ENCODE results near the gene HORMAD2.

Gene HORMAD2

DNA sequence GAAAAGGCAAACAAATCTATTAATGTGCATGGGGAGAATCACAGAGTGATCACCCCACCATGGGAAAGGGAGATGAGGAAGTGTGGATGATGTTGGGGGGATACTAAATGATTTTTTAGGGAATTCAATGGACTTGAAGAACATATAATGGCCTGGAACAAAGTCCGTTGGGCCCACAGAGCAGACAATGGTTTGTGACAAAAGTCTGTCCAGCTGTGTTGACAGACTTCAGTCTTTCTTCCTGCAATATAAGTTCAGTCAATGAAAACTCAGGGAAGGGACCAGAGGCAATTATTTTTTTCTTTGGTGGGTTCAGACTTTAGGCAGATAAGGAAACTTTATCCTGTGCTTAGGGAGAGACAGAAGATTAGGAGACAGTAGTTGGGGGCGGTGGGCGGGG, 18.0 kb upstream of the HORMAD2 start:
- Histone ChIP-seq H3K4me1 (ENCODE audit: insufficient read depth, low read length) (no peaks in the 10 kb centered on the region), H3K27ac (ENCODE audit: low read length) (no peak overlapping the region), H3K79me2 (ENCODE audit: insufficient read depth, low read length) (no peaks in the 10 kb centered on the region), H3K4me2 (ENCODE audit: insufficient read depth, low read length) (no peak overlapping the region), H3K9ac (ENCODE audit: low read depth, low read length) (no peak overlapping the region), H3K9me3 (ENCODE audit: insufficient read depth, low read length, severe bottlenecking) (peaks cover 12% of the 10 kb centered on the region), H4K20me1 (ENCODE audit: insufficient read depth, low read length) (no peaks in the 10 kb centered on the region), H3K4me3 (ENCODE audit: low read depth in 1 of 2, low read length in 2 of 2) (no peak overlapping the region), H3K27me3 (ENCODE audit: insufficient read depth, low read length, poor library complexity) (no peaks in the 10 kb centered on the region), H2AFZ (ENCODE audit: low read depth, low read length) (no peak overlapping the region), H3K36me3 (ENCODE audit: insufficient read depth, low read length) (no peaks in the 10 kb centered on the region)
- ATAC-seq (ENCODE audit: insufficient read depth, low read depth) = no peak
- TF ChIP-seq CTCF (IDR thresholded peaks at IDR 0.05; ENCODE audit: borderline replicate concordance, extremely low read depth, low read length, poor library complexity, severe bottlenecking) (no peak), EZH2 (IDR thresholded peaks at IDR 0.05; ENCODE audit: borderline replicate concordance, low read depth, low read length, severe bottlenecking) (no peak)
- DNase-seq = no peak

DNA sequence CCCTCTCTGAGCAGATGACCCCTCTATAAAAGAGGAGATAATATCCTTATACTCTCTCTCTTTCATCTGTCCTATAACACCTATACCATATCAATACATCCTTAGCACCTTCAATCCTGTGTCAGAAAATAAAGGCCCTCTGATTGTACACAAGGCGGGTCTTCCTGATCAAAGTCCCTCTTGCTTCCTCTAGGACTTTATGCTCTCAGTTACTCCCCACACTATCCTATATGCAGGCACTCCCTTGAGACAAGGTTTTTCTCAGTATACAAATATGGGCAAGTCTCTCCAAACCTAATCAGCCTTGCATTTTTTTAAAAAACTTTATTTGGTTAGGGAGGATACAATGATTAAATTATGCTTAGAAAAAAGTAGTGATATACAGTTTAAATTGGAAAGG, 17.3 kb upstream of the HORMAD2 start:
- ATAC-seq (ENCODE audit: insufficient read depth, low read depth) (no peak), DNase-seq (no peak)
- H3K4me2 ChIP-seq (ENCODE audit: insufficient read depth, low read length) = no peak overlapping the region
- no peaks in the 10 kb centered on the region for H3K27me3 ChIP-seq (ENCODE audit: insufficient read depth, low read length, poor library complexity)
- no peaks in the 10 kb centered on the region for H3K4me1 ChIP-seq (ENCODE audit: insufficient read depth, low read length)
- H3K9me3 ChIP-seq (ENCODE audit: insufficient read depth, low read length, severe bottlenecking) = peaks cover 12% of the 10 kb centered on the region
- H3K36me3 ChIP-seq (ENCODE audit: insufficient read depth, low read length) = no peaks in the 10 kb centered on the region
- no peak overlapping the region for H3K9ac ChIP-seq (ENCODE audit: low read depth, low read length)
- no peaks in the 10 kb centered on the region for H4K20me1 ChIP-seq (ENCODE audit: insufficient read depth, low read length)
- H2AFZ ChIP-seq (ENCODE audit: low read depth, low read length) = no peak overlapping the region
- no peak for TF ChIP-seq CTCF (IDR thresholded peaks at IDR 0.05; ENCODE audit: borderline replicate concordance, extremely low read depth, low read length, poor library complexity, severe bottlenecking)
- no peak for TF ChIP-seq EZH2 (IDR thresholded peaks at IDR 0.05; ENCODE audit: borderline replicate concordance, low read depth, low read length, severe bottlenecking)
- H3K4me3 ChIP-seq (ENCODE audit: low read depth in 1 of 2, low read length in 2 of 2) = no peak overlapping the region
- H3K27ac ChIP-seq (ENCODE audit: low read length) = no peak overlapping the region
- H3K79me2 ChIP-seq (ENCODE audit: insufficient read depth, low read length) = no peaks in the 10 kb centered on the region

DNA sequence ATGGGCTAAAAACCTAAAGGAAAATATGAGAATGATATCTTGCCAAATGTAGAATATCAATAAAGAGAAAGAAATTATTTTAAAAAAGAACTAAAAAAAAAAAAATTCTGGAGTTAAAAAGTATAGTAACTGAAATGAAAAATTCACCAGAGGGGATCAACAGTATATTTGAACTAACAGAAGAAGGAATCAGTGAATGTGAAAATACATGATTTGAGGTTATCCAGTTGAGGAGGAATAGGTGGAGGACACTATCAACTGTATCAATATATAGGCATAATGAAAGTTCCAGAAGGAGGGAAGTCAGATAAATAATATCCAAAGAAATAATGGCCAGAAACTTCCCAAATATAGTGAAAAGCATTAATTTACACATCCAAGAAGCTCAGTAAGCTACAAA, 16.1 kb upstream of the HORMAD2 start:
- H3K9ac ChIP-seq (ENCODE audit: low read depth, low read length) = no peak overlapping the region
- no peaks in the 10 kb centered on the region for H3K27me3 ChIP-seq (ENCODE audit: insufficient read depth, low read length, poor library complexity)
- peaks cover 10% of the 10 kb centered on the region for H3K9me3 ChIP-seq (ENCODE audit: insufficient read depth, low read length, severe bottlenecking)
- no peak overlapping the region for H3K27ac ChIP-seq (ENCODE audit: low read length)
- no peak overlapping the region for H3K4me2 ChIP-seq (ENCODE audit: insufficient read depth, low read length)
- DNase-seq = no peak
- ATAC-seq (ENCODE audit: insufficient read depth, low read depth) = no peak
- no peak overlapping the region for H2AFZ ChIP-seq (ENCODE audit: low read depth, low read length)
- TF ChIP-seq EZH2 (IDR thresholded peaks at IDR 0.05; ENCODE audit: borderline replicate concordance, low read depth, low read length, severe bottlenecking) = no peak
- no peak for TF ChIP-seq CTCF (IDR thresholded peaks at IDR 0.05; ENCODE audit: borderline replicate concordance, extremely low read depth, low read length, poor library complexity, severe bottlenecking)
- no peaks in the 10 kb centered on the region for H3K36me3 ChIP-seq (ENCODE audit: insufficient read depth, low read length)
- no peaks in the 10 kb centered on the region for H4K20me1 ChIP-seq (ENCODE audit: insufficient read depth, low read length)
- H3K4me1 ChIP-seq (ENCODE audit: insufficient read depth, low read length) = no peaks in the 10 kb centered on the region
- no peak overlapping the region for H3K4me3 ChIP-seq (ENCODE audit: low read depth in 1 of 2, low read length in 2 of 2)
- no peaks in the 10 kb centered on the region for H3K79me2 ChIP-seq (ENCODE audit: insufficient read depth, low read length)

DNA sequence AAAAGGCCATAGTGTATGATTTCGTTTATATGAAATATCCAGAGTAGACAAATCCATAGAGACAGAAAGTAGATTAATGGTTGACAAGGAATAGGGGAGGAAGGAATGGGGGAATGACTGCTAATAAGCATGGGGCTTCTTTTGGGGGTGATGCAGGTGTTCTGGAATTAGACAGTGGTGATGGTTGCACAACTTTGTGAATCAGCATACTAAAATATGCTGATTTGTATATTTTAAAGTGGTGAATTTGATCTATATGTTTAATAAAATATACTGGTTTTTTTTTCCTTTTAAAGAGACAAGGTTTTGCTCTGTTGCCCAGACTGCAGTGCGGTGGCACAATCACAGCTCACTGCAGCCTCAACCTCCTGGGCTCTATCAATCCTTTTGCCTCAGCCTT, 6.5 kb upstream of the HORMAD2 start:
- H3K4me3 ChIP-seq (ENCODE audit: low read depth in 1 of 2, low read length in 2 of 2) = no peak overlapping the region
- no peaks in the 10 kb centered on the region for H4K20me1 ChIP-seq (ENCODE audit: insufficient read depth, low read length)
- no peak for DNase-seq
- no peaks in the 10 kb centered on the region for H3K36me3 ChIP-seq (ENCODE audit: insufficient read depth, low read length)
- H3K4me2 ChIP-seq (ENCODE audit: insufficient read depth, low read length) = no peak overlapping the region
- no peaks in the 10 kb centered on the region for H3K9me3 ChIP-seq (ENCODE audit: insufficient read depth, low read length, severe bottlenecking)
- H3K27me3 ChIP-seq (ENCODE audit: insufficient read depth, low read length, poor library complexity) = no peaks in the 10 kb centered on the region
- H2AFZ ChIP-seq (ENCODE audit: low read depth, low read length) = no peak overlapping the region
- no peak overlapping the region for H3K9ac ChIP-seq (ENCODE audit: low read depth, low read length)
- no peak overlapping the region for H3K27ac ChIP-seq (ENCODE audit: low read length)
- H3K79me2 ChIP-seq (ENCODE audit: insufficient read depth, low read length) = no peaks in the 10 kb centered on the region
- no peak for ATAC-seq (ENCODE audit: insufficient read depth, low read depth)
- TF ChIP-seq CTCF (IDR thresholded peaks at IDR 0.05; ENCODE audit: borderline replicate concordance, extremely low read depth, low read length, poor library complexity, severe bottlenecking) (no peak), EZH2 (IDR thresholded peaks at IDR 0.05; ENCODE audit: borderline replicate concordance, low read depth, low read length, severe bottlenecking) (no peak)
- H3K4me1 ChIP-seq (ENCODE audit: insufficient read depth, low read length) = 0 out of 2 replicates have a peak, but pooled peaks cover 3% of the 10 kb centered on the region

Data from DND-41 (cell line).